Adipose tissue (tissue), 3 donors: Measurements from ENCODE around the gene PEAK1. TPM values are rescaled to one million over a fixed set of nuclear protein-coding genes. Genes with fewer than 3 reads are reported as not detected.
"Not testable (repeated sequence)": the region's sequence is repeated elsewhere in the genome, so short reads cannot be mapped to it uniquely, and the experiment has no call there.

Source experiments
- H3K27ac ChIP-seq: one replicate; pipeline ENCODE4 v1.5.1; 2013; ENCODE audit warnings: low read depth, low read length
- WGBS, 3 donors: extraction: QIAGEN DNeasy Blood & Tissue Kit; methylation state at CpG; one replicate each; pipeline ENCODE4 v1.1.7; 2013; 5-methylcytosine and 5-hydroxymethylcytosine counted together
- polyA plus RNA-seq, 3 donors: library from polyadenylated mRNA; stranded (reverse); fragments of 200-250 nt; gene quantifications; one replicate each; pipeline ENCODE4 v1.2.3, GENCODE V29; 2013
- donor health status: healthy with polysubstance abuse.
- donor health status: Bipolar disorder and iron deficiency.
- donor health status: healthy.

Gene PEAK1
- polyA plus RNA-seq, 3 donors: 2.3 to 9.5 (median 4.9) TPM

DNA sequence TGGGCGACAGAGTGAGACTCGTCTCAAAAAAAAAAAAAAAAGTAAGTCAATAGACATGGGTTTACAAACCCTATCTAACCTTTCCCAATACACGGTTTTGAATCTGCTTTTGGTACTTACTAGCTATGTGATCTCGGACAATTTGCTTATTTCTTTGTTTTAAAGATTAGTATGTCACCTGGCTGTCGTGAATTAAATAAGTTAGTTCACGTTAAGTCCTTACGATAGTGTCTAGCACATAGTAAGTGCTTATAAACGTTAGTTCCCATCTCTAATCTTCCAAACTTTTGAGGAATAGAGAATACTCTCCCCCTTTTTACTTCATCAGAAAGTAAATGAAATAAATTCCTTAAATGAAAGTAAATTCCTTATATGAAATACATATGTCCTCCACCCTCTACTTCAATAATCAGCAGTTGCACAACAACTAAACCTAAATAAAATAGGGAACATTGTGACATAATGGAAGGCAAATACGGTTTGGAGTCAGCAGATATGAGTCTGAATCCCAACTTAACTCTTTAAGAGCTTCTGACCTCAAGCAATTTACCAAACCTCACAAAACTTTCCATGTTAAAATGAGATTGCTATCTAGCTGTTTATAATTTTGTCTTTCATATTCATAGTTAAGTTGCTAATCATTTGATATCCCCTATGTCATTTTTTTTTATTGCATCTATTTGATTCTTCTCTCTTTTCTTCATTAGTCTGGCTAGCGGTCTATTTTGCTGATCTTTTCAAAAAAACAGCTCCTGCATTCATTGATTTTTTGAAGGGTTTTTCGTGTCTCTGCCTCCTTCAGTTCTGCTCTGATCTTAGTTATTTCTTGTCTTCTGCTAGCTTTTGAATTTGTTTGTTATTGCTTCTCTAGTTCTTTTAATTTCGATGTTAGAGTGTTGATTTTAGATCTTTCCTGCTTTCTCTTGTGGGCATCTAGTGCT, 134.6 kb downstream of the PEAK1 start:
- 88 to 91% (median 90%) methylated on average over 12 of the region's 12 CpGs for WGBS, 3 donors
- H3K27ac ChIP-seq: no peak overlapping the region

GRCh38 chr15:77282333-77282732, 137.6 kb downstream of the PEAK1 start:
- no peak overlapping the region for H3K27ac ChIP-seq
- WGBS, 3 donors: 61 to 80% (median 67%) methylated on average over 2 of the region's 2 CpGs

DNA sequence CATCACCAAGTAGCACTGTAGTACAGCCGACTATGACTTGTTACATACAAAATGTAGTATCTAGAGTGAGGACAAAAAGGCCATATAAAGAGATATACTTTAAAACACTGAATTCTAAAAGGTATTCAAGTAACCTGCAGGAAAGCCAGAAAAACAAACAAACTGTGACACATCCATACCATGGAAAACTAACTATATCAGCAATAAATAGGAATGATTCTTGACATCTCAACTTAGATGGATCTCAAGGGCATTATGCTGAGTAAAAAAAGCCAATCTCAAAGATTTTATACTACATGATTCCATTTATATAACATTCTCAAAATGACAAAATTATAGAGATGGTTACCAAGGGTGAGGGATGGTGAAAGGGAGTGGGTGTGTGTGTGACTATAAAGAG, 143.0 kb downstream of the PEAK1 start:
- WGBS, 3 donors: 88 to 97% (median 96%) methylated on average over 1 of the region's 1 CpG
- no peak overlapping the region for H3K27ac ChIP-seq

GRCh38 chr15:77276096-77276495, 143.8 kb downstream of the PEAK1 start:
- 63 to 82% (median 66%) methylated on average over 3 of the region's 3 CpGs for WGBS, 3 donors

DNA sequence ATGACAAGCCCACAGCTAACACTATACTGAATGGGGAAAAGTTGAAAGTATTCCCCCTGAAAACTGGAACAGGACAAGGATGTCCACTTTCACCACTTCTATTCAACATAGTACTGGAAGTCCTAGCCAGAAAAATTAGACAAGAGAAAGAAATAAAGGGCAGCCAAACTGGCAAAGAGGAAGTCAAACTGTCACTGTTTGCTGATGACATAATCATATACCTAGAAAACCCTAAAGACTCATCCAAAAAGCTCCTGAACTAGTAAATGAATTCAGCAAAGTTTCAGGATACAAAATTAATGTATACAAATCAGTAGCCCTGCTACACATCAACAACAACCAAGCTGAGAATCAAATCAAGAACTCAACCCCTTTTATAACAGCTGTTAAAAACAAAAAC, 146.8 kb downstream of the PEAK1 start:
- H3K27ac ChIP-seq: not testable (repeated sequence)

More at GRCh38 chr15:77276096-77276495, 143.8 kb downstream of the PEAK1 start:
- H3K27ac ChIP-seq: no peak overlapping the region

DNA sequence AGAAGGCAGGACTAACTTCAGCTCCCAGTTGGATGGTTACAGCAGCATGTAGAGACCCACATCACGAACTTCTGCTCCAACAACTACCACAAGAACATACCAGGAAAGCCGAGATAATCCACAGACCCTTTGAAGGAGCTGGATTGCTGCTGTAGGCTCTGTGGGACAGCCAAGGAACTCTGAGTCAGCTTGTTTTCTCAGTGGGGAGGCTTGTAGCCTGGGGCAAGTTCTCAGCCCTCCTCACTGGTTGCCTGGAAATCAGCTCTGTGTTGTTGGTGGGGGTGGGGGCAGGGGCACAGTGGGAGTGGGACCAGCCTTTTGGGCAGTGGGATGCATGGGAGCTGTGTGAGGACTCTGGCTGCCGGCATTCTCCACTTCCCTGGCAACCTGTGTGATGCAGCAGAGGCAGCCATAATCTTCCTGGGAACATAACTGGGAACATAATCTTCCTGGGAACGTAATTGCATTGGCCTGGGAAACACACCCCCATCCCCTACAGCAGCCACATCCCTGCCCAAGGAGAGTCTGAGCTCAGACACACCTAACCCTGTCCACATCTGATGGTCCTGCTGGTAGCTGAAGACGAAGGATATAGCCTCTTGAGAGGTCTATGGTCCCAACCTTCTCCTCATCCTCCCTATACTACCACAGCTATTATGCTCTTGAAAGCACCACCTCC, 153.1 kb downstream of the PEAK1 start:
- WGBS, 3 donors: 94 to 100% (median 96%) methylated on average over 5 of the region's 5 CpGs
- no peak overlapping the region for H3K27ac ChIP-seq

- WGBS, 3 donors: 82 to 93% (median 91%) methylated on average over 2 of the region's 2 CpGs
- H3K27ac ChIP-seq: no peak overlapping the region
Observed at GRCh38 chr15:77255385-77255784, 164.5 kb downstream of the PEAK1 start.

DNA sequence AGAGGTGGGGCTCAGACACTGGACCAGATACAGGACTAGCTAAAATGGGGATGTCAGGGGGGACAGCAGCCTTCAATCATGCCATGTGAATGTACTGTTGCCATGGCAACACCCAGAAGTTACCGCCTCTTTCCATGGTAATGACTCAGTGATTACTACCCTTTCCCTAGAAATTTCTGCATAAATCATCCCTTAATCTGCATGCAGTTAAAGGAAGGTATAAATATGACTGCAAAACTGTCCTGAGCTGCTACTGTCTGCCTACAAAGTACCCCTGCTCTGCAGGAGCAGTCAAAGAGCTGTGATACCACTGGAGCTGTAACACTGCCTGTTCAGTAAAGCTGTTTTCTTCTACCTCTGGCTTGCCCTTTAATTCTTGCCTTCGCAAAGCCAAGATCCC, 168.2 kb downstream of the PEAK1 start:
- H3K27ac ChIP-seq: no peak overlapping the region
- 98 to 100% (median 99%) methylated on average over 2 of the region's 2 CpGs for WGBS, 3 donors

DNA sequence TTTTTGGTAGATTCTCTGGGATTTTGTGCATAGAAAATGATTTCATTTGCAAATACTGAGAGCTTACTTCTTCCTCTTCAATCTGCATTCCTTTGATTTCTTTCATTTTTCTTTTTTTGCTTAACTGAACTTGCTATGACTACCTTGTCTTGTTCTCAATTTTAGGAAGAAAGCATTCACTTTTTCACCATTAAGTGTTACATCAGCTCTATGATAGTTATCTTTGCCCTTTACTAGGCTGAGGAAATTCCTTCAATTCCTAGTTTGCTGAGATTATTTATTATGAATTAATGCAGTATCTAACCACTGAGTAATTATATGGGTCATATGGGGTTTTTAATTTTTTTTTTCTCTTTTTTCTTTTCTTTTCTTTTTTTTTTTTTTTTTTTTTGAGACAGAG, 172.8 kb downstream of the PEAK1 start:
- H3K27ac ChIP-seq: no peak overlapping the region

DNA sequence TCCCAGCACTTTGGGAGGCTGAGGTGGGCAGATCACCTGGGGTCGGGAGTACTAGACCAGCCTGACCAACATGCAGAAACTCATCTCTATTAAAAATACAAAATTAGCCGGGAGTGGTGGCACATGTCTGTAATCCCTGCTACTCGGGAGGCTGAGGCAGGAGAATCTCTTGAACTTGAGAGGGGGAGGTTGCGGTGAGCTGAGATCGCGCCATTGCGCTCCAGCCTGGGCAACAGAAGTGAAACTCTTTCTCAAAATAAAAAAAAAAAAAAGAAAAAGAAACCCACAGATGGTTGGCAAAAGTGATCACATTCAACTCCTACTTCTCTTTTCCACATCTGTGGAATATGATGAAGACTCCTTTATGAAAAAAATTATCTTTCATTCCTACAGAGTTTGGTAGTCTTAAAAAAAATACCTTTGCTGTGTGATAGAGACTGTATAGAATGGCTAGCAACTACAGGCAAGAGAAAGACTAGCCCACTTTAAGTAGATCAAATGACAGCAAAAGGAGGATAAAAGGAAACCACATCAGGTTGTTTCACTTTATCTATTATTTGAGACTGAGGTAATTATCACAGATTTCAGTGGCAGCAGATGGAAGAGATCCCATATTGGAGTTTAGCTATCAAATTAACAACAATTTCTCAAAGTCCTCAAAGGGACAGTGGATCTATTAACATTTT, 176.0 kb downstream of the PEAK1 start:
- no peak overlapping the region for H3K27ac ChIP-seq
- 89 to 99% (median 91%) methylated on average over 7 of the region's 7 CpGs for WGBS, 3 donors

DNA sequence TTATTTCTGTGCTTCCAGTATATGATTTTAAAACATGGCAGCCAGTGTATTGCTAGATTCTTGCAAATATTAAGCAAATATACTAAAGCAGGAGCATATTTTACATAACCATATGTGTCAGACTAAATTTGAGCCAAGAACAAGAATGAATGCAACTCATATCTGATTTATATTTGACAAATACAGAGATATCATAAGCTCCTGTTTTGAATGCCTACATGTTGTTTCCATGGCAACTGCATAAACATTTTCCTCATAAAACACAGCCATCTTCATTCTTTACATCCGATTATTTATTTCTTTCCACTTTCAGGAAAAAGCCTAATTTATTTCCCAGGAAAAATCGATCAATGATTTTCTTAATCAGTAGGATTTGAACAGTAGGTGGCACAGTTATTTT, 176.8 kb downstream of the PEAK1 start:
- H3K27ac ChIP-seq: no peak overlapping the region
- WGBS, 3 donors: 77 to 86% (median 84%) methylated on average over 2 of the region's 2 CpGs

- WGBS, 3 donors: 90 to 91% (median 90%) methylated on average over 2 of the region's 2 CpGs
- no peak overlapping the region for H3K27ac ChIP-seq
Observed at GRCh38 chr15:77239882-77240608, 179.9 kb downstream of the PEAK1 start.

- 98 to 100% (median 98%) methylated on average over 2 of the region's 2 CpGs for WGBS, 3 donors
- H3K27ac ChIP-seq: no peak overlapping the region
Observed at GRCh38 chr15:77235566-77235965, 184.3 kb downstream of the PEAK1 start.

DNA sequence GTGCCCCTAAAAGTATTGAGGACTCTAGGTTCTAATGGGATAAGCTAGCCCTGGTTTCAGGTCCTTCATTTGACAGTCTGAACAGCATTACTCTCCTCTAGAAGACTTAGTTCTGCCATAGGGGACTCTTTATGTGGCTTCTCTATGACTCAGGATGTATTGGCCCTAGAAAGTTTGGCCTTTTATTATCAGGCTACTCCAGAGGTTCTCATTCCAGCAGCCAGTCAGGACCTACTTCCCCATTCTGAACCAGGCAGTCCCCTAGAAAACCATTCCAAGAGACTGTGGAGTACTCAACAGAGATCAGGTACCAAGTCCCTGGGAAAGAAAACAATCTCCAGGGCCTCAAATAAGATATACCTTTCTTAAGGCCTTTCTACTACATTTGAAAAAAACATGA, 191.1 kb downstream of the PEAK1 start:
- H3K27ac ChIP-seq: no peak overlapping the region

DNA sequence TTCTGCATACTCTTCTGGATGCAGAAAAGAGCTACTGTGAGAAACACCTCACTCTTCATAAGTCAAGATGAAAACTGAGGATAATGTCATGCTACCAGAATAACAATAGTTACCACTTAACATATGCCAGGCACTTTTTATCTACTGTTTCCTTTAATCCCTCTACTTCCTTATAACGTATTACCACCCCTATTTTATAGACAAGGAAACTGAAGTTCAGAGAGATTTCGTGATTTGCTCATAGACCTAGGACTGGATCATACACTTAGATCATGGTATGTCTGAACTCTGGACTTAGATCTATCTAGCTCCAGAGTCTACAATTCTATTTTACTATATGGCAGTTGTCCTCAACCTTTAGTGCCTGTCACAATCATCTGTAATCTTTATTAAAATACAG, 193.3 kb downstream of the PEAK1 start:
- 42 to 61% (median 59%) methylated on average over 2 of the region's 2 CpGs for WGBS, 3 donors
- no peak overlapping the region for H3K27ac ChIP-seq

GRCh38 chr15:77225646-77226045, 194.3 kb downstream of the PEAK1 start:
- H3K27ac ChIP-seq: no peak overlapping the region
- WGBS, 3 donors: 74 to 87% (median 77%) methylated on average over 4 of the region's 4 CpGs

DNA sequence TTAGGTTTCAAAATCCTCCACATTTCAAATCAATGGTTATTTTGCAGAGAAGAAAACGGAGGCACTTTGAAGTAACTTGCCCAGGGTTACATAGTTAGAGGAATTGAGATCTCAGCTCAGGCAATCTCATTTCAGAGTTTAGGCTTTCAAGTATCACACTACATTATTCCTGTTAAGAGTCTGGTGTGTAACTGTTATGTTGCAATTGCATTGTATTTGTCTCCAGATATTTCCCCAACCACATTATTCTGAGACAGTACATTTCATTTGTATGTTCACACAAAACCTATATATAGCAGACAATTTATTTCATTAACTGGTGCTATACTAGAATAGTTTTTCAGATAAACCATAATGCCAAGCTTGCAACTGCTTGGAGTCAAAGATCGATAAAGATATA, 194.8 kb downstream of the PEAK1 start:
- WGBS, 3 donors: 86 to 91% (median 86%) methylated on average over 2 of the region's 2 CpGs
- H3K27ac ChIP-seq: no peak overlapping the region

GRCh38 chr15:77224352-77224751, 195.6 kb downstream of the PEAK1 start:
- 50 to 83% (median 51%) methylated on average over 1 of the region's 1 CpG for WGBS, 3 donors
- H3K27ac ChIP-seq: no peak overlapping the region

DNA sequence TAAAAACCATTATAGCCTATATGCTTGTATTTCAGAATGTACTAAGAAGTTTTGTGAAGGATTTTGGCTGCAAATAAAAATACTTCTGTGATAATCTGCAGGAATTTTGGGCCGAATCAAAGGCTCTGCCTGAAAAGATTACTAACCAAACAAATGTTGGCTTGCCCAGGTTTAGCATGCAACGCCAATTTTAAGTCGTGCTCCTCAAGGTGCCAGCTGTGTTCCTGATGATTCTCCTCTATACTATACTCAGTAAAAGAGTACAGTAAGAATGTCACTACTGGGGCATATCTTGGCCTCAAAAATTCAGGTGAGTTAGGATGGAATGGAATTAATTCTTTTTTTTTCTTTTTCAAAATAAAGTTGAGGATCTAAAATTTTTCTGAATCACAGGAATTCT, 198.2 kb downstream of the PEAK1 start:
- WGBS, 3 donors: 37 to 80% (median 80%) methylated on average over 3 of the region's 3 CpGs
- H3K27ac ChIP-seq: no peak overlapping the region
